OCI-M1 (cell line): Measurements from ENCODE around the gene STX7.
"Not testable (repeated sequence)": the region's sequence is repeated elsewhere in the genome, so short reads cannot be mapped to it uniquely, and the experiment has no call there.

Source experiments
- DNase-seq: peaks from one replicate; lab custom pipeline; 2025; lab: John Stamatoyannopoulos, UW

Gene STX7, protein sequence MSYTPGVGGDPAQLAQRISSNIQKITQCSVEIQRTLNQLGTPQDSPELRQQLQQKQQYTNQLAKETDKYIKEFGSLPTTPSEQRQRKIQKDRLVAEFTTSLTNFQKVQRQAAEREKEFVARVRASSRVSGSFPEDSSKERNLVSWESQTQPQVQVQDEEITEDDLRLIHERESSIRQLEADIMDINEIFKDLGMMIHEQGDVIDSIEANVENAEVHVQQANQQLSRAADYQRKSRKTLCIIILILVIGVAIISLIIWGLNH

DNA sequence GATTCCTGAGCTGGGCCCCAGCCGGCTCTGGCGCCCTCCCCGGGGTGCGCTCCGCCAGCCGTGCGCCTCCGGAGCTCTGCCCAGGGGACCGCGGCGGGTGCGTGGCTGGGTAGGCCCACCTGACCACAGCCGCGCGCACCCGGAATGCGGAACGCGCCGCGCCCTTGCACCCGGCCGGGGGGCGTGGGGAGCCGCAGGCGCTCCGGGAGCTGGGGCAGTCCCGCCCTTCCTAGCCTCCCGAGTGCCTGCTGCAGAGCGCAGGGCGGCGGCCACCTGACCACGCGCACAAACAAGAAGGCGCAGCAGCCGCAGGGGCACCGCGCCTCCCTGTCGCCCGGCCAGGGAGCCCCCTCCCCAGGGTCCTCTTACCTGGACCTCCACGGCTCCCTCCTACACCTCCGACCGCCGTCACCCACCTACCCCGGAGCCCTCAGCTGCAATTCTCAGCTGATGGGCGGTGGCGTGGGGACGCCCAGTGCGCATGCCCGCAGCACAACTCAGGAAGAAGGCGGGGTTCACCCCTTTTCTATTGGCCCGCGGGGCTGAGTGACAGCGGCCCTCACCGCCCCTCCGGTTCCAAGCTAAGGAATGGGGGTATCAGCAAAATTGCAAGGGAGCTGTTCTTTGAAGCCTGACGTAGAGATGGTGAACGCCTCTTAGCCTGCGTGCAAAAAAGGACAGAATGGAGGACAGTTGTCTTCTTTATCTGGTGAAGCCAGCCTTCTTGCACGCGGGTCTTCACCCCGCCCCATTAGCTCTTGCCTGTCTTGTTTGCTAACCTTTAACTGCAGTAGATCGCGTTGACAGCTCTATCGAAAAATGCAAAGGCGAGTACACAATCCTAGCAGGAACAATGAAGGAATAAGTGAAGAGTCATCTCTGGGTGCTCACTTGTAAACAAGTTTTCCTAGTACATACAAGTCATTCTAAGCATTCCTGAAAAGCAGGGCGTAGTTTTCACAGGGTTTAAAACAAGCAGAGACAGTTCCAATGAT, at the start of gene STX7:
STX7 (minus strand) TSS at position 479 of the 995 bp plus-strand sequence. CDS start 9,586 bp downstream, outside the sequence.
- DNase-seq: peak; percentile 97

DNA sequence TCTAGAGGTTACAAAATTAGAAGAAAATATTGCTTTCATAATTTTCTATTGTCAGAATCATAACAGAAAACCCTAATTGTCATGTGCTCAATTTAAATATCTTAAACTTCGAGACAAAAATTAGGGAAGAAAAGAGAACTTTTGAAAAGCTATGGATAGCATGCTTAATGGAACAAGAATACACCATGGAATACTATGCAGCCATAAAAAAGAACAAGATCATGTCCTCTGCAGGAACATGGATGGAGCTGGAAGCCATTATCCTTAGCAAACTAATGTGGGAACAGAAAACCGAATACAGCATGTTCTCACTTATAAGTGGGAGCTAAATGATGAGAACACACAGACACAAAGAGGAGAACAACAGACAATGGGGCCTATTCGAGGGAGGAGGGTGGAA, 47.2 kb upstream of the STX7 start:
- not testable (repeated sequence) for DNase-seq

DNA sequence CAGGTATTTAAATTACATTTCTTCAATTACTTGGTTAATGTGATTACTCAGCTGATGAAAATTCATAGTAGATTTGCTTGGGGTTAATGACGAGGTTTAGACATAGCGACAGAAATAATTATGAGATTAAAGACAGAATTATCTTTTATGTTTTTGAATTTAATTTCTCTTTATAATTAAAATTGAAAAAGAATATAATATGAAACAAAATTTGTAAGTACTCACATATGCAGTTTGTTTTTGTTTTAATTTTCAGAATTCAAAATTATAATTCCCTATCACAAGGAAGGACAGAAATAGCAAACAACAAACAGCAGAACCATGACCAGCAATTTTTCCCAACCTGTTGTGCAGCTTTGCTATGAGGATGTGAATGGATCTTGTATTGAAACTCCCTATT, 39.5 kb upstream of the STX7 start, which contains the start of gene TAAR8:
TAAR8 (plus strand) TSS at position 301 of the 400 bp plus-strand sequence; CDS start at position 322, 21 bp downstream.
- no peak for DNase-seq

DNA sequence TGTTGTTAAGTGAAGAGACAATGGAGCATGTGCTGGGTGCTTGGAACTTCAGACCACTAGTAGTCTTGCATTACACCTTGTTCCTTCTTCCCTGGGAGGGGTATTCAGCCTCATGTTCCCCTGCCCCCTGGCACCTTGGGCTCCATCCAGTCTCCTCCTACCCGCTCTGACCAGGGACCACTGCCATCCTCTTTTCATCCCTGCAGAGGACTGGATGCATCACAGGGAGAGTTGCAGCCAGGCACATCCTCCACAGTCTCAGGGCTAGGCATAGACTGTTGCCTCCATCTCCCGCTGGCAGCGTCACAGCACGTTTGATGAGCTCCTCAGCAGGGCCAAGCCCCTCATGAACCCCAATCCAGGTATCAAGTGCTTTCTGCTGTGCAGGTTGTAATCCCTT, 38.3 kb upstream of the STX7 start:
- DNase-seq: no peak

DNA sequence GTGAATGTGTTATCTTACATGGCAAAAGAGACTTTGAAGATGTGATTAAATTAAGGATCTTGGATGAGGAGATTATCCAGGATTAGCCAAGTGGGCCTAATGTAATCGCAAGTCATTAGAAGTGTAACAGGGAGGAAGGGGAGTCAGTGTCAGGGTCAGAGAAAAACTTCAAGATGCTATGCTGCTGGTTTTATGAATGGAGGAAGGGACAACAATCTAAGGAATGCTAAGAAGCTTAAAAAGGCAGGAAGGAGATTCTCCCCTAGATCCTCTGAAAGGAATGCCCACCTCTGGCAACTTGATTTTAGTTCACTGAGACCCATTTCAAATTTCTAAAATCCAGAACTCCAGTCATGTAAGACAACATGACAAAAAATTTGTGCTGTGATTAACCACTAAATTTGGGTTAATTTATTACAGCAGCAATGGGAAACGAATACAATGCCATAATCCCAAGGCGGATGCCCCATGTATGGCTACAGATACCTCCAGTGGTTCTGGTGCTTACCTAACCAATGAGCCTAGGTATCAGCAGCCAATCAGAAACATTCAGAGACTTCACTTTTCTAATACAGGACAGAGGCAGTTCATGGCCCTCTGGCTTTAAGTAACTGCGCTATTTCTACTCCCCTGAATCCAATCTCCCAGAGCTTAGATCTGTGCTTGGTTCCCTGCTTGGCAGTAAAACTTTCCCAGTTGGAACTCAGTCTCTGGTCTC, 36.0 kb upstream of the STX7 start:
- no peak for DNase-seq

DNA sequence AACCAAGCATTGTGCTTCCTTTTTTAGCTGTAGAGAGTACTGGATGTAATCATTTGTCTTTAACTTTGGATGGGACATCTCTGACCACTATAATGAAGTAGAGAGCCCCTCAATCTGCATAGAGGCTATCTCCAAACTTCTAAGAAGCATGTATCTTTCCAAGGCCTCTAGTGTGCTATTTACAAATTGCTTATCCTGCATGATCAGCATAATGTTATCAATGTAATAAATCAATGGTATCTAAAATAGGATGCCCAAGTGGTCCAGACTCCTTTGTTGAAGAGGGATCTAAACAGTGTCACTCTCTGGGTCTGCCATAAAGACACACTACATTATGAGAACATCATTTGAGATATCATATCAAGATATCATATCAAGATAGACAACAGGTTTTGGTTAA, 31.9 kb upstream of the STX7 start:
- DNase-seq: no peak

DNA sequence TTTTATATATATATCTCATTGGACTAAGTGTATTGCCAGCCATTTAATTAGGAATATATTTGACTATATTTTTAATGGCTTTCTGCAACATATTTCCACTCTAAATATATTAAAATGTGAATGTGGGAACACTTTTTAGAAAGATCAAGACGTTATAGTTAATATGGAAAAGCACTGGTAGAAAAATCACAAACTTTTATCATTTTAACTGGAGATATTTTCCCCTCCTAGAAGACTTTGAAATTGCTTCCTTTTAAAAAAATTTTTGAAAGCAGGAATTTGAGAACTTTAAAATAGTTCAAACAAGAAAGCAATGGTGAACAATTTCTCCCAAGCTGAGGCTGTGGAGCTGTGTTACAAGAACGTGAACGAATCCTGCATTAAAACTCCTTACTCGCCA, 25.1 kb upstream of the STX7 start, which contains the start of gene TAAR9:
TAAR9 (plus strand) TSS at position 301 of the 400 bp plus-strand sequence; CDS start at position 314, 13 bp downstream.
- DNase-seq: no peak

DNA sequence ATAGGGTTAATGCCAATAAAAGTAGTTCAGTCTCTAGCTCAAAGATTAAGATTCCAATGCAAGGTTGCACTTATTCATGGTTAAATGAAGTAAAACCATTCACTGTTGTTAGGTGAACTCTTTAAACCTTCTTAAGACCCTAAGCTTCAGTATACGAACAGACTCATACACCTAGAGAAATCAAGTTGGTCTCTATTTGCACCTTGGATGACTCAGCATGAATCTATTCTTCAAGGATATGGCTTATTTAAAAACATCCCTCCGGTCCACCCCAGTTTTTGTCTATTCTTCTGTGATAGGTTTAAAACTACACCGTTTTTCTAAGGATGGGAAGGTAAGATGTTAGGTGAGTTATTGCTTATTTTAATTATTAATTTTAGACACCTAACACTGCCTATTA, 24.2 kb upstream of the STX7 start:
- DNase-seq: no peak

DNA sequence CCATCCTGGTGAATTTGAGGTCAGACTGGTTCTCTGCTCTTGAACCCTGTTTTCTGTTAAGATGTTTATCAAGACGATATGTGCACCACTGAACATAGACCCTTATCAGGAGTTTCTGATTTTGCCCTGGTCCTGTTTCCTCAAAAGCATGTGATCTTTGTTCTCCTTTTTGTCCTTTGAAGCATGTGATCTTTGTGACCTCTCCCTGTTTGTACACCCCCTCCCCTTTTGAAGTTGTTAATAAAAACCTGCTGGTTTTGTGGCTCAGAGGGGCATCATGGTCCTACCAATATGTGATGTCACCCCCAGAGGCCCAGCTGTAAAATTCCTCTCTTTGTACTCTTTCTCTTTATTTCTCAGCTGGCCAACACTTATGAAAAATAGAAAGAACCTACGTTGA, 21.6 kb upstream of the STX7 start:
- not testable (repeated sequence) for DNase-seq

DNA sequence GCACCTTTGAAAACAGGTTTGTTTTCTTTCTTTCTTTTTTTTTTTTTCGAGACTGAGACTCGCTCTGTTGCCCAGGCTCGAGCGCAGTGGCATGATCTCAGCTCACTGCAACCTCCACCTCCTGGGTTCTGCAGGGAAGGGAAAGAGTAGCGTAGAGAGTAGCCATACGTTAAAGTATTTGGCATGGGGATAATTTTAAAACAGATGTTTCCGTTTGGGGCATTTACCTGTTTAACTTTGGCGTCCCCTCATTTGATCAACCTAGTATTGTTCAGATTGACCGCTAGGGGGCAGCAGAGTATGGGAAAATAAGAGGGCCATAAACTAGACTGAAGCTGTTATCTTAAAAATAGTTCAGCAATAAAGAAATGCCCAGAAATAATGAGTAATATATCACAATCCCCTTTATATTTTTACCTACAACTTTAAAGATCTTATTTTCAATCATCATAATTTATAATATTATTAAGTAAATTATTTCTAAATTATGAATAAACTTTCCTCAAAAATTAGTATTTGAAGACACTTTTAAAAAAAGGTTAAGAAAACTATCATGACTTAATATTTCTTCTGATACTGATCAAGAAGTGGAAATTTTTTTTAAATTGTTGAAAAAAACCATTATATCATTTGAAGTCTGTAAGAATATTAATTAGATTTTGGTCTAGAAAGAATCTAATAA, 17.5 kb upstream of the STX7 start:
- peak; percentile 83 for DNase-seq

DNA sequence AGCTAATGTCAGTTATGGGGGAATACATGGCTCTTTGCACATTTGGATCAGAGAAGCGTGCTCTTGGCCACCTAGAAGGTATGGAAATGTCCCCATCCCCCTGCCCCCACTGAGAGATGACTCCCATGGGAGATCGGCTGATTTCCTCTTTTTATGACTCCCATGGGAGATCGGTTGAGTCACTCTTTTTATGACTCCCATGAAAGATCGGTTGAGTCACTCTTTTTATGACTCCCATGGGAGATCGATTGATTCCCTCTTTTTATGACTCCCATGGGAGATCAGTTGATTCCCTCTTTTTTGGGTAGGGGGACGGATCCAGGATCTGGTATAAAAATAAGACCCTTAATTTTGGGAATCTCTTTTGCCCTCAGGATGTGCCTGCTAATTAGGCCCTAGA, 14.9 kb upstream of the STX7 start:
- DNase-seq: no peak

DNA sequence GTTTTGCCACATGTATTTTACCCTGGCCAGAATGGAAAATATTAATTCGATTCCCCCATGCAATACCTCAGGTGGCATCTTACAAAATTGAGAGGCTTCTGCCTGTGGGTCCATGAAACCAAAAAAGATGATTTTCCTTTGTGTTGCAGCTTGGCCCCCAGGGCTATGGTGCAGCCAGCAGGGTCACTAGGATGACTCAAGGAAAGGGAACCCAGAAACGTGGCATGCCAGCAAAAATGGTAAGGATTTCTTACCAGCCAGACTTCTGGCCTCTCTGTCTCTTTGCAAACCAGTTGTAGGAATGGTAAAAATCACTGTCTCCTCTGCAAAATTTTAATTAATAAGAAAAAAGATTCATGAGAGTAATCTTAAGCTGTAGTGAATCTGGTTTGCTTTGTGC, 13.5 kb upstream of the STX7 start:
- no peak for DNase-seq

DNA sequence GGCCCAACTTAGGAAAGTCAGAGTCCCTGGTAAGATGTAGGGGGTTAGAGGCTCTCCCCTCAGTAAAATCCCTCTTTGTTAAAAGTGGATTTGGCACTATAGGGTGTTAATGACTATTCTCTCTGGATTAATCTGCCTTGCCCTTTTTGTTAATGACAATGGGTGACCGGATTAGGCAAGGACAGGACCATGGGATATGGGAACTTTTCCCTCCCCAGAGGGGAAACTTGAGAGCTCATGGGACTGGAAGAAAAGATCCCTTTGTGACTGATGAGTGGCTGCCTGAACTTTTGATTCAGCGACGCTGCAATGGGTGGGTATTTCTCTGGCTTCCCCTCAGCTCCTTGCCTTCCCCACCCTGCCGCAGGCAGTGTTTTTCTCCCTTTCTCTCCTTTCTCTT, 12.9 kb upstream of the STX7 start:
- no peak for DNase-seq

DNA sequence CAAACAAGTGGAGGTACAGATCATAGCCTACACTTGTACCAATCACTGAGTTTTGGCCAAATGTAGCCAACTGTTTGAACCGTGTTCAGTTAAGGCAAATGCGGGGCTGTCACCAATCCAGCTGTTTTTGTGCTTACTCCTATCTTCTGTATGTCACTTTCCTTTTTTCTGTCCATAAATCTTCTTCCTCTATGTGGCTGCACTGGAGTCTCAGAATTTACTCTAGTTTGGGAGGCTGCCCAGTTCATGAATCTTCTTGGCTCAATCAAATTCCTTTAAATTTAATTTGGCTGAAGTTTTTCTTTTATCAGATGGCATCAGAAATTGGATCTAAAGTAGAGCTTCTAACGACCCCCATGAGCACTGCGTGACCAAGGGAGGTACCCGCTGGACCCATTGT, 11.7 kb upstream of the STX7 start:
- DNase-seq: no peak

DNA sequence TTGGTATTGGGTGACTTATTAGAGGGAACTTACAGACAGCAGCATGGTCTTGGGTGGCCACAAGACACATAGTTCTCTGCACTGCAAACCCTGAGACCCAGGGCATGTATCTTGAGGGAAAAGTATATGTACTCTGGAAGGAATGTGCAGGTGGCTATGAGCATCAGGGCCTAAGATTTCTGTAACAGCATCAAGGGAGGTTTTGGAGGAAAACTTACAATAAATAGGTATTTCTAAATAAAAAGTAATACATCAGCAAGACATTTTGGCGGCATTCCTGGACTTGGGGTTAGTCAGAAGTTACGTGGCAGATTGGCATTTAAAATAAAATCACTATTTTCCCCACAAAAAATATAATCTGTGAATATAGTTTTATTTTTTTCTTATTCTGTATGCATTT, 8.0 kb upstream of the STX7 start:
- no peak for DNase-seq

DNA sequence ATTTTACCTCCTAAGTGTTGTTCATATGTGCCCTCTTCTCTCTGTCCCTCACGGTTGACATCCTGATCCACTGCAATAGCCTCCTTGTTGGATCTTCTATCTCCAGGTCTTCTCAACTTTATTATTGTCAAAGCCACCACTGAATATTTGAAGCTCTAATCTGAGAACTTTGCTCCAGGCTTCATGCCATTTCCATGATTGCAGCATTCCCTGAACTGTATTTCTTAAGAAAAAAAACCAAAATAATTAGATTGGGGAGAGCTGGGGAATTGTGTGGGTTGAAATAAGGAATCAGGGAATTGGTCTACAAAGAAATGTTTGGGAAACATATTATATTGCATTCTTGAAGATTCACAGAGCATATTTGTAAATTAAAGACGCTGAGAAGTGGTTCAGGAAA, 2.5 kb upstream of the STX7 start:
- no peak for DNase-seq

DNA sequence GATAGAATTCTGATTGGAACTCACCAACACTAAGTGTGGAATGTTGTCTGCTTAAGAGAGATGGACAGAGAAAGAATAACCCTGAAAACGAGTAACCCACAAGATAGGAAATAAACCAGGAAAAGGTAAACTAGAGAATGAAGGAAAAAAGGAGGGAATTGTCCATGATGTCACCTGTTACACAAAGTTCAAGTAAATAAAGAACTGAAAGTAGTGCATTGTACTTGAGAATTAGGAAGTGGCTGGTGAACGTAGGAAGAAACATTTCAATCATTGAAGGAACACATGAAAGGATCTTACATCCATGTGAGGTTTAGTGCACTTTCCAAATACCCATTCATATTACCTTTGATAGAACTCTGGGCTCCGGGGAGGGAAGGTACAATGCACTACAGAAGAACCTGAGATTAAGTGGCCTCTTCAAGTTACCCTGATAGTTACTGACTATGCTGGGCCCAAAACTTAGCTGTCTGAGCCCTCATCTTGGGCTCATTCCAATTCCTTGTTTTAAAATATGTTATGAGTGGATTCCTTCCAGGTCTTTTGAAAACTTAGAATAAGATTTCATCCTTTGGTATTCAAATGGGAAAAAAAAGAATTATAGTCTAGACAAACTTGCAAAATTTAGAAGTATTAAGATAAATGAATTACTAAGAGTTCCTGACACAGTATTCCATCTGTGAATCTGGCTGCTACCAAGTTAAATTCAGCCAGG, 1.1 kb upstream of the STX7 start:
- peak; percentile 29 for DNase-seq

DNA sequence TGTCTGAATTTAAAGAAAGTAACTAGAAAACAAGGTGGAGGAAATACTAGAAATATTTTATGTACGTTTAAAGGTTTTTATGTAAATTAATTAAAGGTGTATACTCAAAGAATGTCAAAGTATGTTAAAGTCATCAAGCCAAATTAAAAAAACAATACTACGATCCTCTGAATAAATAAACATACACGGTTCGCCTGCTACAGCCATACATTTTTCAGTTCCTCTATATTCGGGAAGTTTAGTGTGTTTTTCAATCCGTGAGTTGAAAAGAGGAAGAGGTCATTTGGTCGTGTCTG, 626 bp downstream of the STX7 start:
- DNase-seq: no peak

DNA sequence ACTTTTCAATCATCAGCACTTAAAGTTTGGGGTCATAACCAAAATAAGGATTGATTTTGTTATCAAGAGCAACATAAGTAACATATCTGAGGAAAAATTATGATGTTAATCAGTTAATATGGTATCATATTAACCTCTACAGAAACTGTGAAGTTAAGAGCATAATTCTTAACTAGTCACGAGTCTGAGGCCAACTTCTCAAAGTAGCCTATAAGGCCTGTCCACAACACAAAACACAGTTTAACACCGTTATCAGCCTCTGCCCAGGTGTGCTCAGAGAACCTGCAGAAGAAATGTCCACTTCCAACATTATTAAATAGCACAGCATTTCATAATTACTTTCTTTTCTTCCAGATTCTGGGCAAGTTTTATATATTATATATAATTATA, 1.1 kb downstream of the STX7 start:
- DNase-seq: peak; percentile 58

DNA sequence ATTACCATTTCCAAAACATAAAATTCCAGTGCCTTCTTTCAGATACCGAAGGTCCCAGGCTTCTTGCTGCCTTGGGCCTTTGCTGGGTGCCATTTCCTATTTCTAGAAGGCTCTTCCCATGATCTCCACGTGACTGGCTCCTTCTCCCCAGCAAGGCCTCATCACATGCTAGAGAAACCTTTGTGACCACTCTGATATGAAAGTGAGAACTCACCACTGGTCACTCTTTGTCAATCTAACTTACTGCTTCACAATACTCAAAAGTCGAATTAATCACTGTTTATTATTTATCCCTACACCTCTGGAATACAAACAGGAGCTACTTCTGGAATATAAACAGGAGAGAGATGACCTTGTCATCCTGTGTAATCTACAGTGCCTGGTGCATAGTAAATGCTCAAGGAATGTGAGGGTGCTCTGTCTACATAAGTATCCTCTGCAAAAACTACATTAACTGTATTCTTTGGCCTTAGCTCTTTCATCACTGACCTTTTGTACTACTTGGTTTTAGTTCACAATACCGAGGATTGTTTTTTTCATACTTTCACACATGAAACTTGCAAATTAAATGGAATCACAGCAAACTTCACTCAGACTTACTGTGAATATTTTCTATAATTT, 1.6 kb downstream of the STX7 start:
- peak; percentile 81 for DNase-seq
